ENCODE measurements around the gene HTR1D.

GRCh38 chr1:23194119-23194984 lies 22.9 kb downstream of the HTR1D start:
- no peak for TF ChIP-seq CTCF (IDR thresholded peaks at IDR 0.05; ENCODE audit: borderline replicate concordance, extremely low read depth, low read length, poor library complexity, severe bottlenecking)
- no peak for TF ChIP-seq EZH2 (IDR thresholded peaks at IDR 0.05; ENCODE audit: borderline replicate concordance, low read depth, low read length, severe bottlenecking)

All from DND-41 (cell line).